IPS-18a (cell line): ENCODE results near the gene GLA.

Source experiments
- H3K27ac ChIP-seq: one replicate; pipeline ENCODE4 v1.5.1; 2013; ENCODE audit warnings: low read length
- H3K27me3 ChIP-seq: one replicate; pipeline ENCODE4 v1.6.1; 2013; ENCODE audit warnings: mild to moderate bottlenecking, low read length; ENCODE audit not compliant: control insufficient read depth, insufficient read depth
- H3K36me3 ChIP-seq: one replicate; pipeline ENCODE4 v1.6.1; 2013; ENCODE audit warnings: low read depth, low read length; ENCODE audit not compliant: control insufficient read depth
- H3K4me1 ChIP-seq: one replicate; pipeline ENCODE4 v1.6.1; 2013; ENCODE audit warnings: low read depth, low read length; ENCODE audit not compliant: control insufficient read depth
- H3K4me3 ChIP-seq: one replicate; pipeline ENCODE4 v1.5.1; 2013; ENCODE audit warnings: low read length
- H3K9ac ChIP-seq: one replicate; pipeline ENCODE4 v1.6.1; 2013; ENCODE audit warnings: mild to moderate bottlenecking, low read length, moderate library complexity
- H3K9me3 ChIP-seq: one replicate; pipeline ENCODE4 v1.6.1; 2013; ENCODE audit warnings: low read depth, low read length; ENCODE audit not compliant: control insufficient read depth

GLA gene

DNA sequence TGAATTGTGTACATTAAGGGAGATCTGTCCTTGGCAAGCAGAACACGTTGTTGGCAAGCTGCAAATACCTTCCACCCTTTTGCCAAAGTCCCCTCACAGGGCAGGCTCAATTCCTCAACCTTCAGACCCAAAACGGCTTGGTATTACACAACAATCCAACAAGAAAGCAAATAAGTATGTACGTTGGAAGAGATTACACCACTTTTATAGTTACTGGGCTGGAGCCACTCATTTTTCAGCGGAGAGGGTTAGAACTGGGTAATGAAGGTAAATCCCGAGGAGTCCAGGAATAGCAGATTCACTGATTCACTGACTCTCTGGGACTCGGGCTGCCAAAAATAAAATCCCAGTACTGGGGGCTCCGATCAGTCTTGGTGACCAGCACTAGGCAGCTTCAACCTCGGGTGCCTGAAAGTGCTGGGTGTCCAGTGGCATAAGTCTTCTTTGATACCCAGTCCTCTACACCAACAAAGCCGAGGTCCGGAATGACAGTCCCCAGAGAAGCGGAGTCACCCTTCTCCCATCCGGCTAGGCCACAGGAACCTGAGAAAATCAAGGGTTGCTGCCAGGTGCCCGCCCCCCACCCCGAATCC, 59.8 kb downstream of the GLA start:
- Histone ChIP-seq H3K27ac (no peak overlapping the region), H3K27me3 (no peaks in the 10 kb centered on the region), H3K9ac (peak overlapping the region; percentile 86), H3K36me3 (peaks cover 32% of the 10 kb centered on the region), H3K4me1 (peaks cover 7% of the 10 kb centered on the region), H3K9me3 (no peaks in the 10 kb centered on the region), H3K4me3 (peak overlapping the region; percentile 78)
